ENCODE results near the gene RFTN1.

- no peak for TF ChIP-seq EP300 (IDR thresholded peaks at IDR 0.05)
- no peak for TF ChIP-seq CTCF (IDR thresholded peaks at IDR 0.05)
These were observed 183.7 kb downstream of the RFTN1 start for GRCh38 chr3:16329826-16330129.

Measured in ovary (tissue), 3 donors.